Neuronal stem cell (in vitro differentiated cells): ENCODE results near the gene ELAVL4.

ENCODE experiments used
- DNase-seq: peaks from one replicate; pipeline ENCODE4 v3.0.0-alpha.2; 2013; ENCODE audit warnings: low spot score
- H2AFZ ChIP-seq: one replicate; pipeline ENCODE4 v1.6.1; 2013; ENCODE audit warnings: mild to moderate bottlenecking, low read length, inconsistent platforms
- H2AK5ac ChIP-seq: 2 replicates; pipeline ENCODE4 v1.6.1; 2013; ENCODE audit warnings: low read depth, mild to moderate bottlenecking, inconsistent platforms, low read length, moderate library complexity, mixed read lengths
- H2BK120ac ChIP-seq: 2 replicates; pipeline ENCODE4 v1.6.1; 2013; ENCODE audit warnings: low read depth, mild to moderate bottlenecking, inconsistent platforms, low read length, moderate library complexity, mixed read lengths
- H2BK12ac ChIP-seq: one replicate; pipeline ENCODE4 v1.6.1; 2013; ENCODE audit warnings: low read length, inconsistent platforms
- H2BK15ac ChIP-seq: 2 replicates; pipeline ENCODE4 v1.6.1; 2013; ENCODE audit warnings: mild to moderate bottlenecking, low read length, inconsistent platforms, mixed read lengths
- H2BK5ac ChIP-seq: one replicate; pipeline ENCODE4 v1.6.1; 2013; ENCODE audit warnings: inconsistent platforms, mild to moderate bottlenecking, low read length, moderate library complexity
- H3K14ac ChIP-seq: one replicate; pipeline ENCODE4 v1.6.1; 2013; ENCODE audit warnings: low read length, inconsistent platforms
- H3K18ac ChIP-seq: 2 replicates; pipeline ENCODE4 v1.6.1; 2013; ENCODE audit warnings: low read length, inconsistent platforms
- H3K23ac ChIP-seq: 2 replicates; pipeline ENCODE4 v1.6.1; 2013; ENCODE audit warnings: low read depth, mild to moderate bottlenecking, mixed read lengths, low read length, inconsistent platforms; ENCODE audit not compliant: poor library complexity
- H3K27ac ChIP-seq: replicated peaks from 3 replicates; pipeline ENCODE4 v1.5.1; 2013; ENCODE audit warnings: low read length, inconsistent platforms
- H3K27me3 ChIP-seq, 3 experiments: 2 replicates each; pipeline ENCODE4 v1.6.1; 2013; ENCODE audit warnings: low read length in 3 of 3, mild to moderate bottlenecking in 2 of 3, inconsistent platforms in 1 of 3, low read depth in 1 of 3, mixed read lengths in 1 of 3, moderate library complexity in 1 of 3; ENCODE audit not compliant: control insufficient read depth in 3 of 3, insufficient read depth in 3 of 3
- H3K36me3 ChIP-seq, 2 donors: replicated peaks in 1 of 2; 2 replicates each; pipeline ENCODE4 v1.6.1; 2013; ENCODE audit warnings: low read length in 2 of 2; ENCODE audit not compliant: control insufficient read depth in 2 of 2, insufficient read depth in 2 of 2
- H3K4ac ChIP-seq: 2 replicates; pipeline ENCODE4 v1.6.1; 2013; ENCODE audit warnings: inconsistent platforms, mild to moderate bottlenecking, low read length, moderate library complexity
- H3K4me1 ChIP-seq, 2 donors: 1 replicate in 1 of 2; 2 replicates in 1 of 2; pipeline ENCODE4 v1.6.1; 2013; ENCODE audit warnings: low read length in 2 of 2, low read depth in 1 of 2; ENCODE audit not compliant: control insufficient read depth in 2 of 2, insufficient read depth in 1 of 2
- H3K4me2 ChIP-seq: one replicate; pipeline ENCODE4 v1.6.1; 2013; ENCODE audit warnings: mild to moderate bottlenecking, low read length, inconsistent platforms; ENCODE audit not compliant: insufficient read depth, poor library complexity, severe bottlenecking
- H3K4me3 ChIP-seq, 2 donors: 2 replicates each; pipeline ENCODE4 v1.5.1; 2013; ENCODE audit warnings: low read length in 2 of 2, mild to moderate bottlenecking in 2 of 2, inconsistent platforms in 1 of 2, moderate library complexity in 1 of 2
- H3K79me1 ChIP-seq: one replicate; pipeline ENCODE4 v1.6.1; 2013; ENCODE audit warnings: low read depth, mild to moderate bottlenecking, inconsistent platforms, low read length, moderate library complexity
- H3K9ac ChIP-seq: one replicate; pipeline ENCODE4 v1.6.1; 2013; ENCODE audit warnings: mild to moderate bottlenecking, low read depth, low read length, inconsistent platforms; ENCODE audit not compliant: poor library complexity
- H3K9me3 ChIP-seq, 2 donors: replicated peaks in 1 of 2; 2 replicates each; pipeline versions ENCODE3 to v1.6.1; 2013; ENCODE audit warnings: low read length in 2 of 2, mild to moderate bottlenecking in 2 of 2, inconsistent platforms in 1 of 2, low read depth in 1 of 2, mixed read lengths in 1 of 2, moderate library complexity in 1 of 2; ENCODE audit not compliant: control insufficient read depth in 2 of 2, insufficient read depth in 1 of 2
- H4K8ac ChIP-seq: one replicate; pipeline ENCODE4 v1.6.1; 2013; ENCODE audit warnings: low read depth, mild to moderate bottlenecking, inconsistent platforms, low read length, moderate library complexity
- H4K91ac ChIP-seq: one replicate; pipeline ENCODE4 v1.6.1; 2013; ENCODE audit warnings: low read length, low read depth, mild to moderate bottlenecking, inconsistent platforms; ENCODE audit not compliant: poor library complexity
- WGBS, 2 donors: extraction: QIAGEN DNeasy Blood & Tissue Kit; methylation state at CpG; one replicate each; pipeline ENCODE4 v1.1.7; 2013; ENCODE audit warnings: missing lambda C conversion rate in 2 of 2, mixed read lengths in 1 of 2; ENCODE audit not compliant: insufficient read length in 2 of 2, insufficient replicate concordance in 1 of 2; ENCODE audit errors: extremely low coverage in 2 of 2; 5-methylcytosine and 5-hydroxymethylcytosine counted together

The ELAVL4 gene

DNA sequence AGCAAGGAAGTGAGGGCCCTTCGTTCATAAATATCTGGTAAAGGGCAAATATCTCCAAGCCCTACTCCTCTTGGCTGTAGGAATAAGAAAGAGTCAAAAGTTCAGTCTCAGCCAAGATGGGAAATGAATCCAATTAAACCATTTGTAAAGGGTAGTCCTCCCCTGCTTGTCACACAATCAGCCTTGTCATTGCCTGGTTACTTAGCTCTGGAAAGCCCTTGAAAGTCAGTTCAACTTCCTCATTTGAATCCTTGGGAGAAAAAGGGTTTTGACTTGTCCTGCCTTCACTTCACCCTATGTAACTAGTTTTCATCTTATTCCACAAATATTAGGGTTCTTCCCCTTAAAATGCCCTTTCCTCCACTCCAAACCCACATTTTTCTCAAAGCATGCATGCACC lies 100.0 kb downstream of the ELAVL4 start:
- no CpG with 5 or more reads among the region's 1 CpG for WGBS, 2 donors
- H3K23ac ChIP-seq = no peak overlapping the region
- H3K4ac ChIP-seq = no peak overlapping the region
- no peak overlapping the region for H2AK5ac ChIP-seq
- H2AFZ ChIP-seq = no peak overlapping the region
- no peak overlapping the region for H3K4me2 ChIP-seq
- no peak overlapping the region for H3K18ac ChIP-seq
- H3K79me1 ChIP-seq = no peaks in the 10 kb centered on the region
- H3K4me3 ChIP-seq = no peak overlapping the region
- no peak overlapping the region for H3K9ac ChIP-seq
- H2BK15ac ChIP-seq = no peak overlapping the region
- no peak overlapping the region for H3K14ac ChIP-seq
- no peaks in the 10 kb centered on the region for H3K27me3 ChIP-seq
- peaks cover 0 to 2% of the 10 kb centered on the region in 2 donors for H3K9me3 ChIP-seq
- no peak overlapping the region for H4K8ac ChIP-seq
- H2BK5ac ChIP-seq = no peak overlapping the region
- no peaks in the 10 kb centered on the region for H3K4me1 ChIP-seq
- no peak overlapping the region for H2BK120ac ChIP-seq
- no peak overlapping the region for H3K27ac ChIP-seq
- no peak overlapping the region for H2BK12ac ChIP-seq
- H3K36me3 ChIP-seq = no peaks in the 10 kb centered on the region
- H4K91ac ChIP-seq = no peak overlapping the region
- DNase-seq = no peak

DNA sequence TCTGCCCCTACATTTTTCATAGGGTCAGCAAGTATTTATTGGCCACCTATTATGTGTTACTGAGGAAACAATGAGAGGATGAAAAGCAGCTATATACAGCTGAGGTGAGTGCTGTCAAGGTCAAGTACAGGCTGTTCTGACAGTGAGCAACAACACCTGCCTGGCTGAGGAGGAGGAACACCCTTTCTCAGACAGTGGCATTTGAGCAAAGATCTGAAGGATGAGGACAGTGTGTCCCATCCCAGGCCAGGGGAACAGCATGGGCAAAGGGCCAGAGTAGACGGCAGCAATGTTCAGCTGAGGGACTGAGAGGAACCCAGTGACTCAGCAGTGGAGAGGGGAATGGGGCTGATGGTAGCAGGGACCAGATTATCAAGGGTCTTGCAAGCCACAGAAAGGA lies 101.0 kb downstream of the ELAVL4 start:
- H4K91ac ChIP-seq = no peak overlapping the region
- WGBS, 2 donors = no CpG with 5 or more reads among the region's 1 CpG
- H2BK15ac ChIP-seq = no peak overlapping the region
- H3K4me3 ChIP-seq = peak overlapping the region in 1 of 2 donors; percentile 69
- H3K4ac ChIP-seq = no peak overlapping the region
- H3K9ac ChIP-seq = no peak overlapping the region
- H2AK5ac ChIP-seq = no peak overlapping the region
- peaks cover 0 to 2% of the 10 kb centered on the region in 2 donors for H3K9me3 ChIP-seq
- no peak overlapping the region for H2BK5ac ChIP-seq
- H3K4me2 ChIP-seq = no peak overlapping the region
- H2AFZ ChIP-seq = no peak overlapping the region
- no peaks in the 10 kb centered on the region for H3K27me3 ChIP-seq
- no peak for DNase-seq
- H2BK12ac ChIP-seq = peak overlapping the region; percentile 85
- H3K79me1 ChIP-seq = no peaks in the 10 kb centered on the region
- no peak overlapping the region for H3K27ac ChIP-seq
- peak overlapping the region; percentile 46 for H3K18ac ChIP-seq
- H3K14ac ChIP-seq = no peak overlapping the region
- no peaks in the 10 kb centered on the region for H3K36me3 ChIP-seq
- no peak overlapping the region for H4K8ac ChIP-seq
- H2BK120ac ChIP-seq = no peak overlapping the region
- H3K23ac ChIP-seq = peak overlapping the region; percentile 60
- H3K4me1 ChIP-seq = no peaks in the 10 kb centered on the region

DNA sequence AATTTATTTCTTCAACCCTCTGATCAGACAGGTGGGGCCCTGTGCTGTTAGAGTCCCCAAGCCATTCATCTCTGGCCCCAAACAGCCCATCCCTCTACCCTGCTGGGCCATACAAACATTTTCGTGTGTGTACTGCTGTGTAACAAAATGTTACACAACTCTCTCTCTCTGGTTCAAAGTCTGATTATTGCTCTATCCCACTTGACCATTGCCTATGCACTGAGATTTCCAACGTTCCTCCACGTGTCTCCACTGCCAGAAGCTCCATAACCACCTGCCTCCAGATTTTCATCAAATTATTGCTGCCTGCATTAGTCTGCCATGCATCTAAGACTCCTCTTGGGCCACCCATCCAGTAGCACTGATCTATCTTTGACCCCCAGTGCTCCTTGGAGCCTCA lies 104.8 kb downstream of the ELAVL4 start:
- WGBS, 2 donors = no CpG with 5 or more reads among the region's 3 CpGs

DNA sequence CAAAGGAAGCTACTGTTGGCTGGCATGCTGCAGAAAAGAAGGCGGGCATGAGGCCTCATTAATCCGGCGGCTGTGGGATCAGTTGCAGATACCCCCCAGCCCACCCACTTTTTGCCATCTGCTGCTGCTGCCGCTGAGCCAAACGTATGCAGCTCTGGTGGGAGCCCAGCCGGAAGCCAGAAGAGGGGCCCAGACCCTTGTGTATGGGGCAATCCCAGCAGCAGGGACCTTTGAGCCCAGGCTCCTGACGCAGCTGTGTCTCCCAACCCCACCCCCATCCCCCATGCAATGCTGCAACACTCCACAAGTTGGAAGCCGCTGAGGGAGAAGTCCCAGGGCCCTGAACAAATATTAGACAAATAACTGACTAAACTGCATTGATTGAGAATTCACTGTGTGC lies 106.0 kb downstream of the ELAVL4 start:
- Histone ChIP-seq H2AK5ac (no peak overlapping the region), H2AFZ (no peak overlapping the region), H3K18ac (peak overlapping the region; percentile 39), H2BK12ac (no peak overlapping the region), H2BK120ac (no peak overlapping the region), H3K9ac (no peak overlapping the region), H3K27me3 (no peaks in the 10 kb centered on the region), H3K4me1 (no peaks in the 10 kb centered on the region), H3K4ac (no peak overlapping the region), H3K27ac (no peak overlapping the region), H3K4me2 (no peak overlapping the region), H3K36me3 (no peaks in the 10 kb centered on the region), H3K9me3 (peaks cover 0 to 2% of the 10 kb centered on the region in 2 donors), H2BK15ac (no peak overlapping the region), H3K4me3 (no peak overlapping the region), H3K14ac (no peak overlapping the region), H3K23ac (no peak overlapping the region), H2BK5ac (no peak overlapping the region), H4K91ac (no peak overlapping the region), H4K8ac (no peak overlapping the region), H3K79me1 (no peaks in the 10 kb centered on the region)
- no peak for DNase-seq
- no CpG with 5 or more reads among the region's 8 CpGs for WGBS, 2 donors

More for the DNA sequence above, 104.8 kb downstream of the ELAVL4 start:
- peaks cover 0 to 2% of the 10 kb centered on the region in 2 donors for H3K9me3 ChIP-seq
- H3K27ac ChIP-seq = no peak overlapping the region
- no peak overlapping the region for H3K4ac ChIP-seq
- H3K27me3 ChIP-seq = no peaks in the 10 kb centered on the region
- H4K8ac ChIP-seq = no peak overlapping the region
- DNase-seq = no peak
- H3K4me2 ChIP-seq = no peak overlapping the region
- H3K79me1 ChIP-seq = no peaks in the 10 kb centered on the region
- no peak overlapping the region for H3K14ac ChIP-seq
- H2AFZ ChIP-seq = no peak overlapping the region
- no peak overlapping the region for H2AK5ac ChIP-seq
- no peak overlapping the region for H3K23ac ChIP-seq
- H3K4me3 ChIP-seq = no peak overlapping the region
- H3K36me3 ChIP-seq = no peaks in the 10 kb centered on the region
- no peak overlapping the region for H3K9ac ChIP-seq
- no peak overlapping the region for H2BK15ac ChIP-seq
- H3K18ac ChIP-seq = no peak overlapping the region
- no peak overlapping the region for H2BK5ac ChIP-seq
- H2BK12ac ChIP-seq = no peak overlapping the region
- no peaks in the 10 kb centered on the region for H3K4me1 ChIP-seq
- H2BK120ac ChIP-seq = no peak overlapping the region
- no peak overlapping the region for H4K91ac ChIP-seq
